ENCODE measurements around the gene GTPBP3.
A peak's percentile ranks its signal among the peaks of the same experiment; 100 is the strongest.

Gene GTPBP3

DNA sequence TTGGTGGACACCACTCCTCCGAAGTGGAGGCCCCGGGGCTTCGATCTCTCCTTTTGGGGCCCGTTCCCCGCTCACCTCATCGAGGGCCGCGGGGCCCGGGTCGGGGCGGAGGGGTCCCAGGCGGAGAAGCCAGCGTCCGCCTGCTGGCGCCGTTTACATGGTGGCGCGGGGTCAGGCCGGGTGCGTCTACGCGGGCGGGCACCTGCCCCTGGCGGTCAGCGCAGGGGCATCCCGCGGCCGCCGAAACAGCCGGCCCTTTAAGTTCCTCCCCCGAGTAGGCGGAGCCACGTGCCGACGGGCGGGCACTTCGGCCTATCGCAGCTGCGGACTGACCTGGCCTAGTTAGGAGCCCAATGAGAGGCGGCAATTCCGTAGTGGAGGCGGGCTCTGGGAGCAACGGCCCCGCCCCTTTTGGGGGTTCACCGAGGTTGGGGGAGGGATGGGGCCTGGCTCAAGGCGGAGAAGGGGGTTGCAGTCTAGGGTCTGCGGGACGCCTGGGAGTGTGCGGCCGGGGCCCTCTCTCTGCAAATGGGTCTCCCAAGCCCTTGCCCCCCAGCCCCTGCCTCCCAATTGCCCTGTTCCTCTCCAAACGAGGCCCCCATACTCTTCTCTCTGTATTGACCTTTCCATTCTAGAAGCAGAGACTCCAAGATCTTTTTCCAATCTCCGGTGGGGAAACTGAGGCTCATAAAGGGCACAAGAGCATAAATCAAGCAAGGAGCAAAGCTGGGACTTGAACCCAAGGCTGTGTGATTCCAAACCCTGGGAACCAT lies 34.0 kb upstream of the GTPBP3 start, which contains the start of gene ABHD8:
TSS of gene ABHD8 (minus strand) at position 259 of the 773 bp plus-strand sequence. CDS start 1,809 bp downstream, outside the sequence.
- H3K4me1 ChIP-seq (ENCODE audit: control insufficient read depth in 2 of 2, insufficient read depth in 1 of 2, low read depth in 1 of 2, low read length in 2 of 2), result peaks cover 11 to 14% of the 10 kb centered on the region in 2 donors
- H3K4me3 ChIP-seq (ENCODE audit: low read length in 2 of 2), result peak within 1 kb of the TSS; percentile 60 to 83
- peak within 1 kb of the TSS; percentile 65 for H2BK120ac ChIP-seq (ENCODE audit: low read depth, low read length)
- H3K36me3 ChIP-seq (replicated peaks in 1 of 2; ENCODE audit: control insufficient read depth in 2 of 2, insufficient read depth in 2 of 2, low read length in 2 of 2), result peaks cover 2 to 13% of the 10 kb centered on the region in 2 donors
- WGBS, 2 donors (ENCODE audit: extremely low coverage in 2 of 2, insufficient read length in 2 of 2, insufficient replicate concordance in 1 of 2), result no CpG with 5 or more reads among the region's 52 CpGs
- H3K4ac ChIP-seq (ENCODE audit: low read length), result no peak within 1 kb of the TSS
- peak within 1 kb of the TSS; percentile 97 for H2AK5ac ChIP-seq (ENCODE audit: low read depth, low read length)
- H2BK5ac ChIP-seq (ENCODE audit: low read length), result peak within 1 kb of the TSS; percentile 98
- H3K9ac ChIP-seq (ENCODE audit: low read depth, low read length, poor library complexity), result peak within 1 kb of the TSS; percentile 89
- no peak within 1 kb of the TSS for H4K91ac ChIP-seq (ENCODE audit: low read depth, low read length, poor library complexity)
- peak; percentile 96 for DNase-seq (ENCODE audit: low spot score)
- H3K23ac ChIP-seq (ENCODE audit: low read depth, low read length, poor library complexity), result peak within 1 kb of the TSS; percentile 48
- H3K27me3 ChIP-seq (ENCODE audit: control insufficient read depth in 3 of 3, insufficient read depth in 3 of 3, low read depth in 1 of 3, low read length in 3 of 3), result no peaks in the 10 kb centered on the region
- H3K4me2 ChIP-seq (ENCODE audit: insufficient read depth, low read length, poor library complexity, severe bottlenecking), result peak within 1 kb of the TSS; percentile 94
- no peak within 1 kb of the TSS for H3K27ac ChIP-seq (replicated peaks; ENCODE audit: low read length)
- H3K18ac ChIP-seq (ENCODE audit: low read length), result peak within 1 kb of the TSS; percentile 98
- peak within 1 kb of the TSS; percentile 86 for H2BK15ac ChIP-seq (ENCODE audit: low read length)
- H2AFZ ChIP-seq (ENCODE audit: low read length), result peak within 1 kb of the TSS; percentile 87
- H3K14ac ChIP-seq (ENCODE audit: low read length), result peak within 1 kb of the TSS; percentile 63
- peaks cover 0 to 2% of the 10 kb centered on the region in 2 donors for H3K9me3 ChIP-seq (replicated peaks in 1 of 2; ENCODE audit: control insufficient read depth in 2 of 2, insufficient read depth in 1 of 2, low read depth in 1 of 2, low read length in 2 of 2)
- H4K8ac ChIP-seq (ENCODE audit: low read depth, low read length), result no peak within 1 kb of the TSS
- peaks cover 4% of the 10 kb centered on the region for H3K79me1 ChIP-seq (ENCODE audit: low read depth, low read length)
- no peak within 1 kb of the TSS for H2BK12ac ChIP-seq (ENCODE audit: low read length)

DNA sequence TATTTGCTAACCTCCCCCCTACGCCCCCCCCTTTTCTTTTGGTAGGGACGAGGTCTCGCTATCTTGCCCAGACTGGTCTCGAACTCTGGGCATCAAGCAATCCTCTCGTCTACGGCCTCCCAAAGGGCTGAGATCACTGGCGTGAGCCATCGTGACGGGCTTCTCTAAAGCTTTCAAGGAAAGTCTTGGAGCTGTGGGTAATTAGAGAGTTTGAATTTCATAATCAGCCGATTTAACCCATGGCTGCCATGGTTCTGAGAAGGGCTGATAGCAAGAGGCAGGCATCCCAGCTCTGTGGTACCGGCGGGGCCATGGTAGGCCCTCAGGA lies 33.4 kb upstream of the GTPBP3 start:
- Histone ChIP-seq H4K8ac (ENCODE audit: low read depth, low read length) (no peak overlapping the region), H3K27me3 (ENCODE audit: control insufficient read depth in 3 of 3, insufficient read depth in 3 of 3, low read depth in 1 of 3, low read length in 3 of 3) (no peaks in the 10 kb centered on the region), H2BK120ac (ENCODE audit: low read depth, low read length) (no peak overlapping the region), H2BK5ac (ENCODE audit: low read length) (no peak overlapping the region), H3K18ac (ENCODE audit: low read length) (no peak overlapping the region), H2AK5ac (ENCODE audit: low read depth, low read length) (no peak overlapping the region), H3K23ac (ENCODE audit: low read depth, low read length, poor library complexity) (no peak overlapping the region), H3K4me3 (ENCODE audit: low read length in 2 of 2) (peak overlapping the region in 1 of 2 donors; percentile 60), H3K4me2 (ENCODE audit: insufficient read depth, low read length, poor library complexity, severe bottlenecking) (peak overlapping the region; percentile 48), H3K9me3 (replicated peaks in 1 of 2; ENCODE audit: control insufficient read depth in 2 of 2, insufficient read depth in 1 of 2, low read depth in 1 of 2, low read length in 2 of 2) (no peaks in the 10 kb centered on the region), H3K14ac (ENCODE audit: low read length) (no peak overlapping the region), H3K4ac (ENCODE audit: low read length) (no peak overlapping the region), H2BK12ac (ENCODE audit: low read length) (no peak overlapping the region), H3K79me1 (ENCODE audit: low read depth, low read length) (peaks cover 4% of the 10 kb centered on the region), H3K9ac (ENCODE audit: low read depth, low read length, poor library complexity) (no peak overlapping the region), H2AFZ (ENCODE audit: low read length) (peak overlapping the region; percentile 87), H3K4me1 (ENCODE audit: control insufficient read depth in 2 of 2, insufficient read depth in 1 of 2, low read depth in 1 of 2, low read length in 2 of 2) (peaks cover 11 to 14% of the 10 kb centered on the region in 2 donors), H4K91ac (ENCODE audit: low read depth, low read length, poor library complexity) (no peak overlapping the region), H3K27ac (replicated peaks; ENCODE audit: low read length) (no peak overlapping the region), H3K36me3 (replicated peaks in 1 of 2; ENCODE audit: control insufficient read depth in 2 of 2, insufficient read depth in 2 of 2, low read length in 2 of 2) (peaks cover 2 to 8% of the 10 kb centered on the region in 2 donors), H2BK15ac (ENCODE audit: low read length) (no peak overlapping the region)
- WGBS, 2 donors (ENCODE audit: extremely low coverage in 2 of 2, insufficient read length in 2 of 2, insufficient replicate concordance in 1 of 2), result no CpG with 5 or more reads among the region's 12 CpGs
- no peak for DNase-seq (ENCODE audit: low spot score)

DNA sequence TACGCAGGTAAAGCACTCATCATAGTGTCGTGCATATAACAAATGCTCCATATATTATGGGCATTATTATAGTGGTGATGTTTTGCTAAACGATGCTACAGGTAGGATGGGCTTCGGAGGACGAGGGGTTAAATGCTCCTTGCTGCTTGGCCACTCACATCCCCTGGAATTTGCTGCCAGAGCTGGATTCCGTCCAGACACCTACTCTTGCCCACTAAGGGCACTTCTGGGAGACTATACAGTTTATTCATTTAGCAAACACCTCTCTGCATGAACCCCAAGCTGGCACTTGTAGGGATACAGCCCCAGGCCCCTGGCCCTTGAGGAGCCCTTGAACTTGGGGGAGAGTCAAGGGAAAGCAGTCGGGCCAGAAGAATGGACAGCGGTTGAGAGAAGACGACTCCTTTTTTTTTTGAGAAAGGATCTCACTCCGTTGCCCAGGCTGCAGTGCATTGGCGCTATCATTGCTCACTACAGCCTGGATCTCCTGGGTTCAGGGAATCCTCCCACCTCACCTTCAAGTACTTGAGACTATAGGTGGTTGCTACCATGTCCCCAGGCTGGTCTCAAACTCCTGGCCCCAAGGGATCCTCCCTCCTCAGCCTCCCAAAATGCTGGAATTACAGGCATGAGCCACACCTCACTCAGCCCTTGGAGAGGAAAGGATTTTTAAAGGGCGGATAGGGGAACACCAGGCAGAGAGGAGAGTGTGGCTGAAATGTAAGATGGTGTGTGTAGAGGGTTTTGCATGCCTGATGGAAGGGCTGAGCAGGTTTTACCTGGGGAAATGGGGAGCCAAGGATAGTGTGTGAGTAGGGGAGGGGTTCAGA lies 32.8 kb upstream of the GTPBP3 start:
- WGBS, 2 donors (ENCODE audit: extremely low coverage in 2 of 2, insufficient read length in 2 of 2, insufficient replicate concordance in 1 of 2), result 100% methylated on average over 1 of the region's 12 CpGs; no CpG with 5 or more reads in 1 of the 2 donors
- H3K23ac ChIP-seq (ENCODE audit: low read depth, low read length, poor library complexity), result no peak overlapping the region
- no peak overlapping the region for H2BK12ac ChIP-seq (ENCODE audit: low read length)
- no peak overlapping the region for H3K4me2 ChIP-seq (ENCODE audit: insufficient read depth, low read length, poor library complexity, severe bottlenecking)
- no peak overlapping the region for H3K4me3 ChIP-seq (ENCODE audit: low read length in 2 of 2)
- H3K36me3 ChIP-seq (replicated peaks in 1 of 2; ENCODE audit: control insufficient read depth in 2 of 2, insufficient read depth in 2 of 2, low read length in 2 of 2), result peaks cover 2 to 7% of the 10 kb centered on the region in 2 donors
- H2AK5ac ChIP-seq (ENCODE audit: low read depth, low read length), result no peak overlapping the region
- H3K4ac ChIP-seq (ENCODE audit: low read length), result no peak overlapping the region
- H2BK15ac ChIP-seq (ENCODE audit: low read length), result no peak overlapping the region
- no peak overlapping the region for H3K14ac ChIP-seq (ENCODE audit: low read length)
- no peaks in the 10 kb centered on the region for H3K27me3 ChIP-seq (ENCODE audit: control insufficient read depth in 3 of 3, insufficient read depth in 3 of 3, low read depth in 1 of 3, low read length in 3 of 3)
- H2AFZ ChIP-seq (ENCODE audit: low read length), result no peak overlapping the region
- no peak overlapping the region for H2BK5ac ChIP-seq (ENCODE audit: low read length)
- no peak overlapping the region for H3K18ac ChIP-seq (ENCODE audit: low read length)
- no peak overlapping the region for H3K27ac ChIP-seq (replicated peaks; ENCODE audit: low read length)
- no peak for DNase-seq (ENCODE audit: low spot score)
- H3K9me3 ChIP-seq (replicated peaks in 1 of 2; ENCODE audit: control insufficient read depth in 2 of 2, insufficient read depth in 1 of 2, low read depth in 1 of 2, low read length in 2 of 2), result no peaks in the 10 kb centered on the region
- no peak overlapping the region for H3K9ac ChIP-seq (ENCODE audit: low read depth, low read length, poor library complexity)
- peaks cover 11 to 14% of the 10 kb centered on the region in 2 donors for H3K4me1 ChIP-seq (ENCODE audit: control insufficient read depth in 2 of 2, insufficient read depth in 1 of 2, low read depth in 1 of 2, low read length in 2 of 2)
- H3K79me1 ChIP-seq (ENCODE audit: low read depth, low read length), result peaks cover 4% of the 10 kb centered on the region
- no peak overlapping the region for H4K91ac ChIP-seq (ENCODE audit: low read depth, low read length, poor library complexity)
- H4K8ac ChIP-seq (ENCODE audit: low read depth, low read length), result no peak overlapping the region
- H2BK120ac ChIP-seq (ENCODE audit: low read depth, low read length), result no peak overlapping the region

- Histone ChIP-seq H2BK5ac (ENCODE audit: low read length) (peak overlapping the region; percentile 32), H3K4me3 (ENCODE audit: low read length in 2 of 2) (peak overlapping the region in 1 of 2 donors; percentile 75), H3K14ac (ENCODE audit: low read length) (no peak overlapping the region), H3K9me3 (replicated peaks in 1 of 2; ENCODE audit: control insufficient read depth in 2 of 2, insufficient read depth in 1 of 2, low read depth in 1 of 2, low read length in 2 of 2) (no peaks in the 10 kb centered on the region), H3K27ac (replicated peaks; ENCODE audit: low read length) (peak overlapping the region; percentile 56), H2BK15ac (ENCODE audit: low read length) (no peak overlapping the region), H4K91ac (ENCODE audit: low read depth, low read length, poor library complexity) (no peak overlapping the region), H3K79me1 (ENCODE audit: low read depth, low read length) (peaks cover 4% of the 10 kb centered on the region), H4K8ac (ENCODE audit: low read depth, low read length) (no peak overlapping the region), H2BK120ac (ENCODE audit: low read depth, low read length) (no peak overlapping the region), H3K4me2 (ENCODE audit: insufficient read depth, low read length, poor library complexity, severe bottlenecking) (peak overlapping the region; percentile 94), H2BK12ac (ENCODE audit: low read length) (no peak overlapping the region), H3K9ac (ENCODE audit: low read depth, low read length, poor library complexity) (no peak overlapping the region), H2AK5ac (ENCODE audit: low read depth, low read length) (no peak overlapping the region), H3K4ac (ENCODE audit: low read length) (no peak overlapping the region), H3K27me3 (ENCODE audit: control insufficient read depth in 3 of 3, insufficient read depth in 3 of 3, low read depth in 1 of 3, low read length in 3 of 3) (no peaks in the 10 kb centered on the region), H2AFZ (ENCODE audit: low read length) (peak overlapping the region; percentile 93), H3K18ac (ENCODE audit: low read length) (peak overlapping the region; percentile 76), H3K23ac (ENCODE audit: low read depth, low read length, poor library complexity) (no peak overlapping the region), H3K36me3 (replicated peaks in 1 of 2; ENCODE audit: control insufficient read depth in 2 of 2, insufficient read depth in 2 of 2, low read length in 2 of 2) (peaks cover 2 to 6% of the 10 kb centered on the region in 2 donors), H3K4me1 (ENCODE audit: control insufficient read depth in 2 of 2, insufficient read depth in 1 of 2, low read depth in 1 of 2, low read length in 2 of 2) (peaks cover 13 to 14% of the 10 kb centered on the region in 2 donors)
- whole genome bisulfite sequencing, 2 donors (ENCODE audit: extremely low coverage in 2 of 2, insufficient read length in 2 of 2, insufficient replicate concordance in 1 of 2), result no CpG with 5 or more reads among the region's 7 CpGs
- no peak for DNase-seq (ENCODE audit: low spot score)
These were observed 32.2 kb upstream of the GTPBP3 start for GRCh38 chr19:17305216-17305516.
